Muscle layer of duodenum (tissue), 2 donors: Measurements from ENCODE around the gene BTBD8.

ENCODE experiments used
- H3K27ac ChIP-seq: one replicate; pipeline ENCODE4 v1.7.0; 2013; ENCODE audit warnings: mild to moderate bottlenecking, low read length
- H3K27me3 ChIP-seq: one replicate; pipeline ENCODE4 v1.7.0; 2013; ENCODE audit warnings: low read depth, mild to moderate bottlenecking, control low read depth, low read length
- H3K36me3 ChIP-seq, 2 donors: one replicate each; pipeline ENCODE4 v1.7.0; 2013; ENCODE audit warnings: low read length in 2 of 2, control low read depth in 1 of 2, mild to moderate bottlenecking in 1 of 2; ENCODE audit not compliant: insufficient read depth in 2 of 2, control insufficient read depth in 1 of 2
- H3K4me1 ChIP-seq, 2 donors: one replicate each; pipeline ENCODE4 v1.7.0; 2013; ENCODE audit warnings: low read length in 2 of 2, mild to moderate bottlenecking in 2 of 2, control low read depth in 1 of 2, moderate library complexity in 1 of 2; ENCODE audit not compliant: insufficient read depth in 2 of 2, control insufficient read depth in 1 of 2
- H3K4me3 ChIP-seq, 2 donors: one replicate each; pipeline ENCODE4 v1.7.0; 2013; ENCODE audit warnings: low read length in 2 of 2, low read depth in 1 of 2, mild to moderate bottlenecking in 1 of 2
- H3K9me3 ChIP-seq, 2 donors: one replicate each; pipeline ENCODE4 v1.7.0; 2013; ENCODE audit warnings: low read length in 2 of 2, control low read depth in 1 of 2, mild to moderate bottlenecking in 1 of 2; ENCODE audit not compliant: control insufficient read depth in 1 of 2
- donor health status: healthy.

BTBD8 gene

DNA sequence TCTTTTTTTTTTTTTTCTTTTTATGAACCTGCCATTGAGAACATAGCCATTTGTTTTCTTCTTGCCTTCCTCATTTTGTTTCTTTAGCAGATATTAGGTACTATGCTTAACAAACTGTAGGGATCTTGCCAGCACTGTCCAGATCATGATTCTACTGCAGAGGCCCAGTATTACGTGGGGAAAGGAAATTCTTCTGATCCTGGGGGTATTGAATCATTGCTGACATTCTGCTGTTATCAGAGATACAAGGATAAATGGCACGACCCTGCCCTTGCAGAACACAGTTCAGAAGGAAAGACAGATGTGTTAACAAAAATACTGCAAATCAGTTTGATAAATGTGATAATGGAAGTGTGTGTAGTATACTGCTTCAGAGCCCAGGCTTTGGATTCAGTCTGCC lies 56.2 kb downstream of the BTBD8 start:
- Histone ChIP-seq H3K9me3 (no peaks in the 10 kb centered on the region), H3K4me1 (no peaks in the 10 kb centered on the region), H3K36me3 (no peaks in the 10 kb centered on the region), H3K27ac (no peak overlapping the region), H3K4me3 (no peak overlapping the region), H3K27me3 (no peaks in the 10 kb centered on the region)

GRCh38 chr1:92154934-92155333 lies 74.8 kb downstream of the BTBD8 start:
- H3K36me3 ChIP-seq, result peaks cover 0 to 22% of the 10 kb centered on the region in 2 donors

DNA sequence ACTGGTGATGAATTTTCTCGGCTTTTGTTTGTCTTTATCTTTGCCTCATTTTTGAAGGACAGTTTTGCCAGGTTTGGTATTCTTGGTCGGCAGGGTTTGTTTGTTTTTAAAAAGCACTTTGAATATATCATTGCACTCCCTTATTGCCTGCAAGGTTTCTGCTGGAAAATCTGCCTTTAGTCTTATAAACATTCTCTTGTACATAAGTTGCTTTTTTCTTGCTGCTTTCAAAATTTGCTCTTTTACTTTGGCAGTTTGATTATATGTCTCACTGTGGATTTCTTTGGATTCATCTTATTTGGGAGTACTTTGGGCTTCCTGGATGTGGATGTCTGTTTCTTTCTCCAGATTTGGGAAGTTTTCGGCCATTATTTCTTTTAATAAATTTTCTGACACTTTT lies 79.4 kb downstream of the BTBD8 start:
- Histone ChIP-seq H3K27ac (no peak overlapping the region), H3K27me3 (no peaks in the 10 kb centered on the region), H3K36me3 (peaks cover 3 to 19% of the 10 kb centered on the region in 2 donors), H3K9me3 (peaks cover 0 to 14% of the 10 kb centered on the region in 2 donors), H3K4me1 (no peaks in the 10 kb centered on the region), H3K4me3 (no peak overlapping the region)

More at GRCh38 chr1:92154934-92155333, 74.8 kb downstream of the BTBD8 start:
- Histone ChIP-seq H3K27ac (no peak overlapping the region), H3K9me3 (peaks cover 0 to 17% of the 10 kb centered on the region in 2 donors), H3K4me1 (no peaks in the 10 kb centered on the region), H3K27me3 (no peaks in the 10 kb centered on the region), H3K4me3 (no peak overlapping the region)

GRCh38 chr1:92165389-92165788 lies 85.2 kb downstream of the BTBD8 start:
- Histone ChIP-seq H3K27ac (no peak overlapping the region), H3K27me3 (no peaks in the 10 kb centered on the region), H3K36me3 (peaks cover 3 to 10% of the 10 kb centered on the region in 2 donors), H3K9me3 (peaks cover 0 to 3% of the 10 kb centered on the region in 2 donors), H3K4me1 (no peaks in the 10 kb centered on the region), H3K4me3 (no peak overlapping the region)

GRCh38 chr1:92167151-92167550 lies 87.0 kb downstream of the BTBD8 start:
- Histone ChIP-seq H3K9me3 (no peaks in the 10 kb centered on the region), H3K27ac (no peak overlapping the region), H3K4me1 (no peaks in the 10 kb centered on the region), H3K4me3 (no peak overlapping the region), H3K36me3 (peaks cover under 1% of the 10 kb centered on the region in 2 donors), H3K27me3 (no peaks in the 10 kb centered on the region)

GRCh38 chr1:92168657-92169056 lies 88.5 kb downstream of the BTBD8 start:
- Histone ChIP-seq H3K4me3 (no peak overlapping the region), H3K27ac (no peak overlapping the region)

GRCh38 chr1:92169214-92170005 lies 89.3 kb downstream of the BTBD8 start:
- Histone ChIP-seq H3K27ac (no peak overlapping the region), H3K4me3 (no peak overlapping the region)

More at GRCh38 chr1:92168657-92169056, 88.5 kb downstream of the BTBD8 start:
- Histone ChIP-seq H3K27me3 (no peaks in the 10 kb centered on the region), H3K36me3 (peaks cover 0 to 4% of the 10 kb centered on the region in 2 donors), H3K9me3 (no peaks in the 10 kb centered on the region), H3K4me1 (no peaks in the 10 kb centered on the region)

DNA sequence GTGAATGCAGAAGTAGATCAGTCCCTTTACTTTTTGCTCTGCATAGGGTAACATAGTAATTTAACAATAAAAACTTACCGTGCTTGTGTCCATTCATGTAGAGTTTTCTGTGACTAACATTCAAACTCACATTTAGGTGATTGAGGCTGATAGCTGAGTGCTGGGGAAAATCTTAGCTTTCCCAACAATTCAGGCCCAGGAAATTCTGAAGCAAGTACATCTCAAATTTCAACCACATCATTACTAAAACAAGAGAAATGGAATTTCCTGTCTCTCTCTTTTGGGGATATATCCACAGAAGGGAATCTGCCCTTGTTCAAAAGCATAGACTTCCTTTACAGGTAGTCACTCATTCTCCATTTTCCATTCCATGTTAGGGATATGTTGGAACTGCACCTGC lies 104.5 kb downstream of the BTBD8 start:
- Histone ChIP-seq H3K9me3 (no peaks in the 10 kb centered on the region), H3K27me3 (no peaks in the 10 kb centered on the region), H3K4me3 (no peak overlapping the region), H3K4me1 (no peaks in the 10 kb centered on the region), H3K27ac (no peak overlapping the region), H3K36me3 (peaks cover 7 to 14% of the 10 kb centered on the region in 2 donors)

More at GRCh38 chr1:92169214-92170005, 89.3 kb downstream of the BTBD8 start:
- no peaks in the 10 kb centered on the region for H3K27me3 ChIP-seq
- peaks cover 0 to 4% of the 10 kb centered on the region in 2 donors for H3K36me3 ChIP-seq
- no peaks in the 10 kb centered on the region for H3K9me3 ChIP-seq
- no peaks in the 10 kb centered on the region for H3K4me1 ChIP-seq

DNA sequence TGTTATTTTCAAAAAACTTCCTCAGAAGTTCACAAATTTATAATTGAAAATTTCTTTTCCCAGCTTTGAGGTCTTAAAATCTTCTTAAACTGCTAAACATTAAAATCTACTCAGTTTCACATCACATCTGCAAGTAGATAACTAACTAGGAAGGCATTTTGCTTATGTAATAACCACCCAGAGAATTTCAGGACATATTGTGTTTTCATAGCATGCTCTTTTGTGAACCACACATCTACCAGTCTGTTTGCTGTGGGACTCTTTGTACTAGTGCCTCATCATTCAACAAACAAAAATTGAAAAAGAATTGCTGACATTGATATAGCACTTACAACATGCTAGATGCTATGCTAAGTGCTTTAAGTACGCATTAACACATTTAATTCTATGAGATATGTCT lies 105.9 kb downstream of the BTBD8 start:
- no peaks in the 10 kb centered on the region for H3K27me3 ChIP-seq
- H3K4me3 ChIP-seq, result no peak overlapping the region
- no peaks in the 10 kb centered on the region for H3K4me1 ChIP-seq
- H3K27ac ChIP-seq, result no peak overlapping the region
- no peaks in the 10 kb centered on the region for H3K9me3 ChIP-seq
- peaks cover 0 to 6% of the 10 kb centered on the region in 2 donors for H3K36me3 ChIP-seq

GRCh38 chr1:92188436-92189255 lies 108.5 kb downstream of the BTBD8 start:
- no peak overlapping the region for H3K4me3 ChIP-seq
- no peaks in the 10 kb centered on the region for H3K4me1 ChIP-seq
- H3K27ac ChIP-seq, result no peak overlapping the region
- H3K36me3 ChIP-seq, result no peaks in the 10 kb centered on the region
- H3K9me3 ChIP-seq, result no peaks in the 10 kb centered on the region
- no peaks in the 10 kb centered on the region for H3K27me3 ChIP-seq

DNA sequence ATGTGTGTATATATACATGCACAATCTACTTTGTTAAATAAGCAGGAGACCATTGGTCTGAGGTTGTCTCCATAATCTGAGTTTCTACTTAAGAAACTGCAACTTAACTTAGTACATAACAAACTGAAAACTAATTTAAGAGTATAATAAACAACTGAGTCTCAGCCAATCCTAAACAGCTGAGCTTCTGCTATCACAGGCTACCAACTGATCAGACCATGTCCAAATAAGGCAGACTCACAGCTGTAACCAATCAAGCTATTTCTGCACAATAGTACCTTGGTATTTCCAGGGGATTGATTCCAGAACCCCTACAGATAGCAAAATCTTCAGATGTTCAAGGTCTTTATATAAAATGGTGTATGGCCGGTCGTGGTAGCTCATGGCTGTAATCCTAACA lies 111.6 kb downstream of the BTBD8 start:
- H3K9me3 ChIP-seq, result no peaks in the 10 kb centered on the region
- H3K27me3 ChIP-seq, result no peaks in the 10 kb centered on the region
- no peaks in the 10 kb centered on the region for H3K4me1 ChIP-seq
- H3K4me3 ChIP-seq, result no peak overlapping the region
- H3K27ac ChIP-seq, result no peak overlapping the region
- H3K36me3 ChIP-seq, result no peaks in the 10 kb centered on the region
